NT2/D1 (cell line): Measurements from ENCODE around the gene CSF2.

Experiments
- YY1 ChIP-seq: IDR thresholded peaks from 2 replicates; pipeline ENCODE4 v1.6.1; 2011; ENCODE audit not compliant: insufficient read length, insufficient read depth
- ZNF274 ChIP-seq: IDR thresholded peaks from 2 replicates; pipeline ENCODE4 v1.6.1; 2011; ENCODE audit warnings: mild to moderate bottlenecking, low read depth, low read length

GRCh38 chr5:132066871-132067270 lies 6.7 kb upstream of the CSF2 start:
- TF ChIP-seq ZNF274: no peak
- no peak for TF ChIP-seq YY1
